Stimulated activated CD8-positive, alpha-beta memory T cell treated with anti-CD3 and anti-CD28 coated beads, Interleukin-12 subunit alpha, Interleukin-12 subunit beta, amount 100 ng/mL, for 1 hour (primary cell): Measurements from ENCODE around the gene TMEM269.

ENCODE experiments used
- DNase-seq: peaks from one replicate; pipeline ENCODE4 v3.0.0-alpha.2; 2020; ENCODE audit warnings: low read depth

Gene TMEM269

GRCh38 chr1:42822800-42823392, 38.1 kb downstream of the TMEM269 start:
- DNase-seq = no peak

DNA sequence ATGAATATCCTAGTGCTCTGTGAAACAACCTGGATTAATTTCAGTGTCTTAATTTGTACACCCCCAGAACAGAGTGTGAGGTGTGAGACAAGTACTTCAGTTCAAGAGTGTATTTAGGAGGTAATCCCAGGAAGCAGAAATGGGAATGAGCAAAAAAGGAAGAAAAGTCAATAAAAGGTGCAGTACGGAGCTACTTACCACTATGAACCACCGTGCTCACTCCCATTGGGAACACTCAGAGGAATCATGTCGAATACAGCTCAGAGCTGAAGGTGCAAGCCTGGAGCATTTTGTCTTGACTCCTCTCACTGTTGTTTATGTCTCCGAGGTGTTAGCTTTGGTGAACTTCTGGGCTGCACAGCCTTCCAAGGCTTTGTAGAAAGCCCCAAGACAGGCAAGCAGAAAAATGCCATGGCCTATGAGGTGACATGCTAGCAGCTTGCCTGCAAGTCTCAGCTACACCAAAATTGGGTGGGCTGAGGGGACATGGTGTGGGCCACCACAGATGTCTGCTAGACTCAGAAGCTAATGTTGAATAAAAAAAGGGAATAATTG, 39.8 kb downstream of the TMEM269 start:
- DNase-seq = no peak

DNA sequence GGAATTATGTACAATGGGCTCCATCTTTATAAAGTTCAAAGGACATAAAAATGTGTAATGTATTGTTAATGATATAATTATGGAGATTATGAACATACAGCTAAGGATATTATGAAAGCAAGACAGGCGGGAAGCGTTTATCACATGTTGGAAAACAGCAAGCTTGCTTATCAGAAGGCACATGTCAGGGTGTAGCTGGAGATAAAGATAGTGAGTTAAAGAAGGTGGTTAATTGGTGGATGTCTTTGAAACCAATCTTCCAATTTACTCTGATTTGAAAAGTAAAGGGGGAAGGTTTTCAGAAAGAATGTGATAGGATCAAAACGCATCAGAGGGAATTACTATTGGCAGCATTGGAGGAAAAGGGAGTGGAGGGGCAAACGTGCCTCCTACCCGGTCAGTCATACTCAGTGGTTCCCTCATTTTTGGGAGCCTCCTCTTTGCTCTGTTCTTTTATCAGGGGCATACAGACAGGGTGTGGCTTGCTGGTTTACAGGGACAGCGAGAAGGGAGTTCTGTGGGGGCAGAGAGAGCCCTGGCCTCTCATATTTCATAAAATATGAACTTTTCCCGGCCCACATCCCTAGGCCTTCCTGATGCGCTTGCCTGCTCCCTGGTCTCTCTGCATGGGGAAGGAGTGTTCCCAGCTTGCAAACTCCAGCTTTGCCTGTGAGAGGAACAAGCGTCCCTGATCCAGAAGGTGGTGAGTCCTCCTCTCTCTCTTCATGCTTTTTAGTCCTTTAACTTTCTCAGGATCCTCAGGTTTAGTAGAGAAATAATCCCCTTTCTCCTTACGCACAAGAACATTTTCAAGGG, 40.5 kb downstream of the TMEM269 start:
- no peak for DNase-seq

- DNase-seq = no peak
Measured at GRCh38 chr1:42830631-42831030, 45.8 kb downstream of the TMEM269 start.

GRCh38 chr1:42831273-42831672, 46.5 kb downstream of the TMEM269 start:
- no peak for DNase-seq

DNA sequence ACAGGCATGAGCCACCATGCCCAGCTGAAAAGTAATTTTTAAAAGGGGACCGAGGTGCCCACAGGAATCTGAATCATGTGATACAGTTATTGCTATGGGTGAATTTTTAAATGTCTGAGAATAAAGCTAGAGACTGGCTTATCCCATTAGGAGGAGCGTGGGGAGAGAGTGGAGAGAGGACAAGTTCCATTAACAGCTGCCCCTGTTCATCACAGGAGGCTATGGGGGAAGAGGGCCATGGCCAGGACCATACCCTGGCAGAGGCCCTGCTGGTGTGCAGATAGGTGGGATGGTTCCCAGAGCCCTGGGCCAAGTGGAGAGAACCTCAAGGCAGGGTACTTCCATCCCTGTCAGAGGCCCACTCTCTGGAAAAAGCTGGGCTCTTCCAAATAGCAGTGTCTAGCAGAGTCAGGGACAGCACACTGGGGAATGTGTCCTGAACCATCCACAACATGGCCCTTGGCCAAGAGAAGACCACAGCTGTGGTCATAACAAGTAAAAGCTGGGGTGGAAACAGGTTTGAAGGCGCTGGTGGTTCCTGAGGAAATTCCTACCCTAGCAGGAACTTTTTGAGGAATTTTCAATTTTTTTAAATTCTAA, 48.0 kb downstream of the TMEM269 start:
- DNase-seq = no peak

GRCh38 chr1:42833981-42834380, 49.2 kb downstream of the TMEM269 start:
- no peak for DNase-seq

- DNase-seq = no peak
Measured at GRCh38 chr1:42834803-42835202, 50.0 kb downstream of the TMEM269 start.

DNA sequence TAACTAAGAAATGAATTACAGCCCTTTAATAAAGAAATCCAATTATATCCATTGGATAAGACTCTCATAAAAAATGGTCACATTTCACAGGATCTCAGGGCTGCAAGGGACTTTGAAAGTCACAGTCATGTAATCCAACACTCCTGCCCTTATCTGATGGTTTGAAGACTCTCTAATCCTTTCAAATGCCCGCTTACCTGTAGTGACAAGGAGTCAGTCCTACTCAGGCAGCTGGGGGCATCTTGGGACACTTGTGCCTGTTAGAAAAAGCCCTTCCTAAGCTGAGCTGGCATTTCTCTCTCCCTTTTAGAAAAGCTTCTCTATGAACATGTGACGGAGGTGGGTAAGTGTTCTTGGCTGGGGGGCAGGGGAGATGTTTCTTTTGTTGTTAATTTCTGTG, 50.6 kb downstream of the TMEM269 start:
- DNase-seq = no peak

GRCh38 chr1:42837709-42838108, 52.9 kb downstream of the TMEM269 start:
- DNase-seq = no peak

- no peak for DNase-seq
Measured at GRCh38 chr1:42838482-42839190, 53.8 kb downstream of the TMEM269 start.

DNA sequence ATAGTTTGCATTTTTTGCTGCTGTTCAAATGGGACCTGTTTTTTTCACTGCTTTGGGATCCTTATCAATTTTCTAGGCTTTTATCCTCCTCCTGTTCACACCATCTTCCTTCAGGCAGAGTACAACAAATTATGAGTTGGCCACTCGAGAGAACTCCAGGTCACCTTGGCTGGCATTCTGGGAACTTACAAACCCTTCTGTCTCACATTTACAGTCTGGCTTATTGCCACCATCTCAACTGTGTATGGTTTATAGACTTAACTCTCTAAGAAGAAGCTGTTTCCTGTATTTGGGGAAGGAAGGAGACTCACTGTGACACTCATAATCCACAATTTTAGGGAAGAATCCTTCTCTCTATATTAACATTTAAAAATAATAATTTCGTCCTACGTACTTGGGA, 56.2 kb downstream of the TMEM269 start:
- no peak for DNase-seq

- no peak for DNase-seq
Measured at GRCh38 chr1:42841440-42842147, 56.8 kb downstream of the TMEM269 start.

- no peak for DNase-seq
Measured at GRCh38 chr1:42844592-42845140, 59.9 kb downstream of the TMEM269 start.

- no peak for DNase-seq
Measured at GRCh38 chr1:42845193-42845592, 60.4 kb downstream of the TMEM269 start.

- no peak for DNase-seq
Measured at GRCh38 chr1:42845866-42846256, 61.1 kb downstream of the TMEM269 start.

DNA sequence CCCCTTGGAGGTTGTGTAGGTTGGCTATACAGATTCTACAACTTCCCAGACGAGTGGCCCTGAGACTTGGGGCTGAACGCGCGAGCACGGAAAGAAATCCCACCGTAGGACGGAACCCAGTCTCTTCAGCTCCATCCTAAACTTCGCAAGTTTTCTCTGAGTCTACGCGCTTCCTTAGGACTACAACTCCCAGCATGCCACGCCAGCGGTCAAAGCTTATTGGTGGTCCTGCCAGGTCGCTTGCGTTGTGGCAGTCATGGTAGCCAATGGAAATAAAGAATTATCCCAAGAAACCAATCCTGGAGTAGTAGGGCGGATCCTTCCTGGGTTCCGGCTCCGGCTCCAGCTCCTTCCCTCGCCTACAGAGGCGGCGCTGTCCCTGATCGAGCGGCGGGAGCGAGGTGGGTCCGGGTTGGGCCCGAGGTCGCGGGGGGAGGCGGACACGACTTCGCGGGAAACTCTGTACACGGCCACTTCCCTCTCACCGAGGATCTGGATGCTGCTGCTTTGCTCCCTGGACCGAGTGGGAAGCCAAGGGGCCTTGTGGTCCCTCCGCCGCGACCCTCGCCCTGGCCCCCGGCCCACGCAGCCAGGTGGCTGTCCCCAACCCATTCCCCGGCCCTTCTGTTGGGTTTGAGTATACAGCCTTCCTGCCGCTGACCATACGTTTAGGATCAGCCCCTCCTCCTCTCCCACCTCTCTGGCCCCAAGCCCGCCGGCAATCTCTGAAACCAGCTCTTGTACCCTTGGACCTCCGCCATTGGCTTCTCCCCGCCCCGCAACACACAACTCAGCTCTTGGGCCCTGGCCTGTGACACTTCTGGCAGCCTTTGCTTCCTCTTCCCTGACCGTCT, 61.7 kb downstream of the TMEM269 start, which contains the start of gene ZNF691:
Gene ZNF691, plus strand, starts transcription at position 357 of the 854 bp plus-strand sequence. CDS start 3,046 bp downstream, outside the sequence.
- DNase-seq = peak; percentile 83

GRCh38 chr1:42847111-42847595, 62.4 kb downstream of the TMEM269 start:
- DNase-seq = no peak

GRCh38 chr1:42847721-42848460, 63.1 kb downstream of the TMEM269 start:
- DNase-seq = no peak
